ENCODE data around the gene SEZ6L2.

DNA sequence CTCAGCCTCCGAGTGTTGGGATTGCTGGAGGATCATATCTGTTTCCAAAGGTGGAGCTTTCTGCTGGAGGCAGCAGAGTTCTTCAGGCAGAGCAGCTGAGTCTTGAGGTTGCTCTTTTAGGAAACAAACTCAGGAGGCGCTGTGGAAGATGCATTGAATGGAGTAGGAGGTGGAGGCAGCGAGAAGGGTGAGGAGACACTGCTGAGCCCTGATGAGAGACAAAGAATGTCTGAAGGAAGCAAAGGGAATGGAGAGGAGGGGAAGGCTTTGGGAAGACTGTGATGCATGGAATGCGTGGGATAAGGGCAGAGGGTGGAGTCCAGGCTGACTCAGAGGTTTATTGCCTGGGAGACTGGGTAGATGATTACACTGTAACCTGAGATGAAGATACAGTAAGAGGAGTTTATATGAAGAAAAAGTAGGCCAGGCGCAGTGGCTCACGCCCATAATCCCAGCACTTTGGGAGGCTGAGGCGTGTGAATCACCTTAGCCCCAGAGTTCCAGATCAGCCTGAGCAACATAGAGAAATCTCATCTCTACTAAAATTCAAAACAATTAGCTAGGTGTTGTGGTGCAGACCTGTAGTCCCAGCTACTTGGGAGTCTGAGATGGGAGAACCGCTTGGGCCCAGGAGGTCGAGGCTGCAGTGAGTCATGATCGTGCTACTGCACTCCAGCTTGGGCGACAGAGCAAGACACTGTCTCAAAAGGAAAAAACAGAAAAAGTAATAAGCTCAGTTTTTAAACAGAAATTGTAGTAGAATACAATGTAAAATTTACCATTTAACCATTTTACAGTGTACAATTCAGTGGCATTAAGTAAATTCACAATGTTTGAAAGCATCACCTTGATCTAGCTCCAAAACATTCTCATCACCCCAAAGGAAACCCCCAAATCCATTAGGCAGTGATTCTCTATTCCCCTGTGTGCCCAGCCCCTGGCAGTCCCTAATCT, 44.8 kb upstream of the SEZ6L2 start:
- no peak for TF ChIP-seq POLR2A (IDR thresholded peaks at IDR 0.05)
- TF ChIP-seq CTCF (IDR thresholded peaks at IDR 0.05), result no peak
